ENCODE results near the gene TDRKH. TPM values are rescaled to one million over a fixed set of nuclear protein-coding genes. Genes with fewer than 3 reads are reported as not detected.
"Not testable (repeated sequence)": the region's sequence is repeated elsewhere in the genome, so short reads cannot be mapped to it uniquely, and the experiment has no call there.

TDRKH gene
- total RNA-seq, 4 donors from 2014 or later, result 1.1 to 5.3 (median 2.3) TPM

DNA sequence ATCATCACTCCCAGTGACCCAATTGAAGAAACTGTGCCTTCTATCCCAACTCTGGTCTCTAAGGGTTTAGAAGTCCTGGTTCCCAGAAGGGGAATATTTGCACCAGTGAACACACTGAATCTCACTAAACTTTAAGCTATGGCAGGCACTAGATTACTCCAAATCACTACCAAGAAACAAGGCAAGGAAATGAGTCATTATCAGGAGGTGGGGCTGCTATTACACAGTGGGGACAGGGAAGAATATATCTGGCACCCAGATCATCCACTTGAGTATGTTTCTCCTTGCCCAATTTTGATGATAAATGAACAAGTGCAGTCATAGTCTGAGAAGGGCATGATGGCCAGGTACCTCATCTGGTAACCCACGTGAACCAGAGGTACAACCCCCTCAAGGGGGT, 34.0 kb downstream of the TDRKH start:
- WGBS, 2 donors, result 45 to 56% methylated on average over 1 of the region's 1 CpG
- no peaks in the 10 kb centered on the region for H3K9me3 ChIP-seq

GRCh38 chr1:151741516-151741915, 48.8 kb downstream of the TDRKH start:
- no peak overlapping the region for H3K4me3 ChIP-seq
- H3K36me3 ChIP-seq, result no peaks in the 10 kb centered on the region
- H3K9me3 ChIP-seq, result peaks cover 0 to 10% (median 9%) of the 10 kb centered on the region in 3 donors
- DNase-seq, result no peak
- TF ChIP-seq, protein P1, sequence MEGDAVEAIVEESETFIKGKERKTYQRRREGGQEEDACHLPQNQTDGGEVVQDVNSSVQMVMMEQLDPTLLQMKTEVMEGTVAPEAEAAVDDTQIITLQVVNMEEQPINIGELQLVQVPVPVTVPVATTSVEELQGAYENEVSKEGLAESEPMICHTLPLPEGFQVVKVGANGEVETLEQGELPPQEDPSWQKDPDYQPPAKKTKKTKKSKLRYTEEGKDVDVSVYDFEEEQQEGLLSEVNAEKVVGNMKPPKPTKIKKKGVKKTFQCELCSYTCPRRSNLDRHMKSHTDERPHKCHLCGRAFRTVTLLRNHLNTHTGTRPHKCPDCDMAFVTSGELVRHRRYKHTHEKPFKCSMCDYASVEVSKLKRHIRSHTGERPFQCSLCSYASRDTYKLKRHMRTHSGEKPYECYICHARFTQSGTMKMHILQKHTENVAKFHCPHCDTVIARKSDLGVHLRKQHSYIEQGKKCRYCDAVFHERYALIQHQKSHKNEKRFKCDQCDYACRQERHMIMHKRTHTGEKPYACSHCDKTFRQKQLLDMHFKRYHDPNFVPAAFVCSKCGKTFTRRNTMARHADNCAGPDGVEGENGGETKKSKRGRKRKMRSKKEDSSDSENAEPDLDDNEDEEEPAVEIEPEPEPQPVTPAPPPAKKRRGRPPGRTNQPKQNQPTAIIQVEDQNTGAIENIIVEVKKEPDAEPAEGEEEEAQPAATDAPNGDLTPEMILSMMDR (IDR thresholded peaks at IDR 0.05), result no peak
- no peak for TF ChIP-seq POLR2A (IDR thresholded peaks at IDR 0.05)
- intact Hi-C loops (cut with DNase I), result no loop called here
- no peak overlapping the region for H3K27ac ChIP-seq
- WGBS, 2 donors, result 87 to 93% methylated on average over 3 to 4 of the region's 4 CpGs
- peaks cover 0 to 20% (median 0%) of the 10 kb centered on the region in 3 donors for H3K4me1 ChIP-seq
- no peaks in the 10 kb centered on the region for H3K27me3 ChIP-seq

More for the DNA sequence above, 34.0 kb downstream of the TDRKH start:
- Histone ChIP-seq H3K27me3 (no peaks in the 10 kb centered on the region), H3K27ac (no peak overlapping the region), H3K4me1 (no peaks in the 10 kb centered on the region), H3K4me3 (no peak overlapping the region), H3K36me3 (peaks cover 0 to 34% (median 15%) of the 10 kb centered on the region in 3 donors)
- TF ChIP-seq, protein P1 (IDR thresholded peaks at IDR 0.05), result no peak
- TF ChIP-seq POLR2A (IDR thresholded peaks at IDR 0.05), result no peak
- no peak for DNase-seq
- intact Hi-C loops (cut with DNase I), result no loop called here

DNA sequence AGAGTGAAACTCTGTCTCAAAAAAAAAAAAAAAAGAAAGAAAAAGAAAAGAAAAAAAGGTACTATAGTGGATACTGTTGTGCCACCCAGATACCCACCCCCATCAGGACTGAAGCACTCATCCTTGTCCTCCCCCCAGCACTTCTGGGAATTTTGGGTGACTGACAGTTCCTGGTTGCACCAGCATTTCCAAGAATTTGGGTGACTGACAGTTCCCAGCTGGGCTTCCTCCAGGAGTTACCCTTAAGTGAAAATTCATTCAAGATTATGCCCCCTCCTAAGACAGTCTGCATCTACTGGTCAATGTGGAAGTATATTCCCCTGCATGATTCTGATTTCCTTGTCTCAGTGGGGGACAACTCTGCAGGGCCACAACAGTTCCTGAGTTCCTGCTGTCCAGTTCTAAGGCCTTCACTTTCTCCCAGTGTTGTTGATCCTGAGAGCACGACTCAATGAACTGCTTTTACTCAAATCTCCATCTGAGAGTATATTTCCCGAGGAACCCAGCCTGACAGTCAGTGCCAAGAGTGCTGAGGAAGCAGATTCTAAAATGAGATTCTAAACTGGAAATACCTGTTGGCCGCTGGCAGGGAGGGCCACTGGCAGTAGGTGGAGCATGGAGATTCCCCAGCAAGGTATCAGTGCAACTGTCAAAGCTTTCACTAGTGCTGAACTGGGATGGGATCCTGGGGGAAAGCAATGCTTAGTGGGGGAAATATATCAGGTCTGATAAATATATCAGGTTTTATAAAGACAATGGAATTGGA, 50.5 kb downstream of the TDRKH start:
- peaks cover 0 to 26% (median 0%) of the 10 kb centered on the region in 3 donors for H3K4me1 ChIP-seq
- peaks cover 0 to 10% (median 9%) of the 10 kb centered on the region in 3 donors for H3K9me3 ChIP-seq
- no peaks in the 10 kb centered on the region for H3K36me3 ChIP-seq
- H3K27ac ChIP-seq, result peak overlapping the region in 3 of 4 donors; percentile 64 to 69 (median 64)
- DNase-seq, result no peak
- intact Hi-C loops (cut with DNase I), result loop anchor here (10.0 kb wide), 2 partner anchors 205 to 295 kb away; no protein-coding TSS in a partner anchor
- 34 to 50% methylated on average over 3 of the region's 3 CpGs for WGBS, 2 donors
- no peak overlapping the region for H3K4me3 ChIP-seq
- H3K27me3 ChIP-seq, result no peaks in the 10 kb centered on the region
- TF ChIP-seq, protein P1 (IDR thresholded peaks at IDR 0.05), result peak in 2 of 6 experiments; percentile 21 to 26
- no peak for TF ChIP-seq POLR2A (IDR thresholded peaks at IDR 0.05)

- no peak overlapping the region for H3K4me3 ChIP-seq
- H3K9me3 ChIP-seq, result peaks cover 0 to 10% (median 9%) of the 10 kb centered on the region in 3 donors
- H3K36me3 ChIP-seq, result no peaks in the 10 kb centered on the region
- peaks cover 0 to 26% (median 0%) of the 10 kb centered on the region in 3 donors for H3K4me1 ChIP-seq
- no peak overlapping the region for H3K27ac ChIP-seq
- H3K27me3 ChIP-seq, result no peaks in the 10 kb centered on the region
- TF ChIP-seq, protein P1 (IDR thresholded peaks at IDR 0.05), result no peak
- no peak for TF ChIP-seq POLR2A (IDR thresholded peaks at IDR 0.05)
- intact Hi-C loops (cut with DNase I), result loop anchor here (10.0 kb wide), 2 partner anchors 203 to 293 kb away; no protein-coding TSS in a partner anchor
- DNase-seq, result no peak
These were observed 52.8 kb downstream of the TDRKH start for GRCh38 chr1:151737479-151737878.

DNA sequence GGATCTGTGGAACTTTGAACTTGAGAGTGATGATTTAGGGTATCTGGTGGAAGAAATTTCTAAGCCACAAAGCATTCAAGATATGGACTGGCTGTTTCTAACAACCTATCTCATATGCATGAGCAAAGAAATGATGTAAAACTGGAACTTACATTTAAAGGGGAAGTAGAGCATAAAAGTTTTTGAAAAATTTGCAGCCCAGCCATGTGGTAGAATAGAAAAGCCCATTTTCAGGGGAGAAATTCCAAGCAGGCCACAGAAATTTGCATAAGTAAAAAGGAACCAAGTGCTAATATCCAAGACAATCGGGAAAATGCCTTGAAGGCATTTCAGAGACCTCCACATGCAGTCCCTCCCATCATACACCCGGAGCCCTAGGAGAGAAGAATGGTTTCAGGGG, 53.3 kb downstream of the TDRKH start:
- intact Hi-C loops (cut with DNase I), result loop anchor here (10.0 kb wide), 2 partner anchors 202 to 292 kb away; no protein-coding TSS in a partner anchor
- no peak for TF ChIP-seq POLR2A (IDR thresholded peaks at IDR 0.05)
- TF ChIP-seq, protein P1 (IDR thresholded peaks at IDR 0.05), result no peak
- Histone ChIP-seq H3K27me3 (no peaks in the 10 kb centered on the region), H3K9me3 (peaks cover 0 to 10% (median 9%) of the 10 kb centered on the region in 3 donors), H3K36me3 (no peaks in the 10 kb centered on the region), H3K4me1 (peaks cover 0 to 26% (median 0%) of the 10 kb centered on the region in 3 donors), H3K27ac (no peak overlapping the region), H3K4me3 (no peak overlapping the region)
- DNase-seq, result no peak
- WGBS, 2 donors, result 67 to 92% methylated on average over 2 of the region's 2 CpGs

DNA sequence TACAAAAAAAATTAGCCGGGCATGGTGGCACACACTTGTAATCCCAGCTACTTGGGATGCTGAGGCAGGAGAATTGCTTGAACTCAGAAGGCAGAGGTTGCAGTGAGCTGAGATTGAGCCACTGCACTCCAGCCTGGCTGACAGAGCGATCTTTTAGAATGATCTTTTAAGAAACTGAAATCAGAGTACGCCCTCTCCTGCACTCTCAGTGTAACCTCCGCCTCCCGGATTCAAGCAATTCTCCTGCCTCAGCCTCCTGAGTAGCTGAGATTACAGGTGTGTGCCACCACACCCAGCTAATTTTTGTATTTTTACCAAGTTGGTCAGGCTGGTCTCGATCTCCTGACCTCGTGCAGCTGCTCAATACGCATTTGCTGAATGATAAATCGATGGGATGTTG, 56.3 kb downstream of the TDRKH start:
- WGBS, 2 donors, result 87 to 91% methylated on average over 7 to 9 of the region's 9 CpGs
- not testable (repeated sequence) for H3K27ac ChIP-seq, H3K4me3 ChIP-seq, H3K4me1 ChIP-seq, DNase-seq, H3K27me3 ChIP-seq, H3K36me3 ChIP-seq
- H3K9me3 ChIP-seq, result peaks cover 0 to 10% (median 9%) of the 10 kb centered on the region in 3 donors
- intact Hi-C loops (cut with DNase I), result loop anchor here (5.0 to 10.0 kb wide), 3 partner anchors 142 to 289 kb away; no protein-coding TSS in a partner anchor

Measured in esophagus squamous epithelium (tissue), 5 donors.